Activated CD4-positive, alpha-beta memory T cell treated with anti-CD3 and anti-CD28 coated beads, Interleukin-2, amount 10 ng/mL, durations not matched to agents 7 days and 5 days (primary cell): ENCODE data around the gene ITIH6. TPM values are rescaled to one million over a fixed set of nuclear protein-coding genes. Genes with fewer than 3 reads are reported as not detected.
"Not testable (repeated sequence)": the region's sequence is repeated elsewhere in the genome, so short reads cannot be mapped to it uniquely, and the experiment has no call there.

ENCODE experiments used
- CTCF ChIA-PET: fragments of 350-600 bp; sonication (Branson Sonifier 250); formaldehyde crosslinking; loops from one replicate; lab custom pipeline; 2021; ENCODE audit warnings: antibody characterized with exemption, inconsistent platforms; lab: Charles Lee
- POLR2A ChIA-PET: fragments of 350-600 bp; sonication (Branson Sonifier 250); formaldehyde crosslinking; loops from one replicate; lab custom pipeline; 2021; ENCODE audit warnings: antibody characterized with exemption; lab: Charles Lee
- DNase-seq: peaks from one replicate; pipeline ENCODE4 v3.0.0-alpha.2; 2020
- H3K27ac Mint-ChIP-seq: one replicate; pipeline ENCODE4 v1.8.0; 2021; ENCODE audit warnings: mild to moderate bottlenecking, mixed read lengths
- H3K27me3 Mint-ChIP-seq: one replicate; pipeline ENCODE4 v1.8.0; 2021; ENCODE audit warnings: mixed read lengths
- H3K36me3 Mint-ChIP-seq: one replicate; pipeline ENCODE4 v1.8.0; 2021; ENCODE audit warnings: low read depth, mixed read lengths
- H3K4me1 Mint-ChIP-seq: one replicate; pipeline ENCODE4 v1.8.0; 2021; ENCODE audit warnings: mixed read lengths
- H3K4me3 Mint-ChIP-seq: one replicate; pipeline ENCODE4 v1.8.0; 2021; ENCODE audit warnings: mild to moderate bottlenecking, mixed read lengths
- H3K9me3 Mint-ChIP-seq: one replicate; pipeline ENCODE4 v1.8.0; 2021; ENCODE audit warnings: mixed read lengths
- total RNA-seq, 2 experiments: library from RNA; stranded (reverse); gene quantifications; one replicate each; pipeline ENCODE4 v1.2.3, GENCODE V29; 2021

ITIH6 gene
- total RNA-seq, 2 experiments from 2014 or later = not detected

GRCh38 chrX:54789405-54789804 is 8.7 kb downstream of the ITIH6 start:
- CTCF ChIA-PET, DNase-seq, H3K36me3 Mint-ChIP-seq, H3K4me3 Mint-ChIP-seq, H3K4me1 Mint-ChIP-seq, H3K9me3 Mint-ChIP-seq, H3K27ac Mint-ChIP-seq, POLR2A ChIA-PET, H3K27me3 Mint-ChIP-seq: not testable (repeated sequence)

DNA sequence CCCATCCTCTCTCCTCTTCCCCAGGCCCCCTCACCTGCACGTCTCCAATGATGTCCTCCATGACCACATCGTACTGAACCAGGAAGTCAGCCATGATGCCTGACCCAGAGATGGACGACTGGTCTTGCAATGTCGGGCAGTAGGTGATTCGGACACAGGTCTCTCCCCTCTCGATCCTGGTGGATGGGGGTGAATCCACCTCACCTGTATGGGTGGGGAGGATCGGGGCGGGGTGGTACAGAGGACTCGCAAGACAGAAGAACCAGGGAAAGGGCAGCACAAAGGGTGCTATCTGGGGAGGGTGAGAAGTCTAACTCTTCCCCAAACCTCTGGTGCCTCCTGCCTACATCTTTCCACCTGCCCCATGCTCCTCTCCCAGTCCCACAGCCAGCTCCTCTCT is 9.6 kb downstream of the ITIH6 start:
- Mint-ChIP-seq H3K36me3 (no peaks in the 10 kb centered on the region), H3K27ac (no peak overlapping the region), H3K27me3 (peaks cover 2% of the 10 kb centered on the region), H3K9me3 (no peaks in the 10 kb centered on the region), H3K4me1 (no peaks in the 10 kb centered on the region), H3K4me3 (no peak overlapping the region)
- POLR2A ChIA-PET = no interaction called here
- CTCF ChIA-PET = no interaction called here
- DNase-seq = no peak

- Mint-ChIP-seq H3K4me1 (no peaks in the 10 kb centered on the region), H3K9me3 (no peaks in the 10 kb centered on the region), H3K4me3 (no peak overlapping the region), H3K27me3 (peaks cover 2% of the 10 kb centered on the region), H3K36me3 (no peaks in the 10 kb centered on the region), H3K27ac (no peak overlapping the region)
- ChIA-PET CTCF (interaction anchor here (0.7 kb wide), 1 partner anchor 147 kb away, joined by 5 read pairs; no protein-coding TSS in a partner anchor), POLR2A (no interaction called here)
- peak; percentile 38 for DNase-seq
Measured at GRCh38 chrX:54786967-54787366, 11.1 kb downstream of the ITIH6 start.

- no peaks in the 10 kb centered on the region for H3K27me3 Mint-ChIP-seq
- H3K36me3 Mint-ChIP-seq = no peaks in the 10 kb centered on the region
- H3K4me1 Mint-ChIP-seq = no peaks in the 10 kb centered on the region
- peak; percentile 19 for DNase-seq
- no peak overlapping the region for H3K27ac Mint-ChIP-seq
- no peaks in the 10 kb centered on the region for H3K9me3 Mint-ChIP-seq
- CTCF ChIA-PET = no interaction called here
- POLR2A ChIA-PET = no interaction called here
- H3K4me3 Mint-ChIP-seq = no peak overlapping the region
Measured at GRCh38 chrX:54785901-54786300, 12.2 kb downstream of the ITIH6 start.

- no peak for DNase-seq
- Mint-ChIP-seq H3K27ac (no peak overlapping the region), H3K4me1 (peaks cover 9% of the 10 kb centered on the region), H3K9me3 (no peaks in the 10 kb centered on the region), H3K36me3 (no peaks in the 10 kb centered on the region), H3K4me3 (no peak overlapping the region), H3K27me3 (no peaks in the 10 kb centered on the region)
- CTCF ChIA-PET = no interaction called here
- POLR2A ChIA-PET = interaction anchor here (0.8 kb wide), 1 partner anchor 138 kb away, joined by 3 read pairs; no protein-coding TSS in a partner anchor
Measured at GRCh38 chrX:54776987-54777672, 20.9 kb downstream of the ITIH6 start.

- Mint-ChIP-seq H3K27me3 (no peaks in the 10 kb centered on the region), H3K27ac (no peak overlapping the region), H3K36me3 (no peaks in the 10 kb centered on the region), H3K4me1 (peaks cover 9% of the 10 kb centered on the region), H3K9me3 (no peaks in the 10 kb centered on the region), H3K4me3 (no peak overlapping the region)
- ChIA-PET POLR2A (no interaction called here), CTCF (no interaction called here)
- DNase-seq = no peak
Measured at GRCh38 chrX:54776061-54776460, 22.0 kb downstream of the ITIH6 start.

- H3K27me3 Mint-ChIP-seq, H3K36me3 Mint-ChIP-seq, H3K9me3 Mint-ChIP-seq, H3K4me3 Mint-ChIP-seq, POLR2A ChIA-PET, H3K27ac Mint-ChIP-seq, H3K4me1 Mint-ChIP-seq, DNase-seq, CTCF ChIA-PET: not testable (repeated sequence)
Measured at GRCh38 chrX:54774391-54775094, 23.5 kb downstream of the ITIH6 start.

- Mint-ChIP-seq H3K36me3 (no peaks in the 10 kb centered on the region), H3K27me3 (peaks cover under 1% of the 10 kb centered on the region), H3K9me3 (no peaks in the 10 kb centered on the region), H3K4me3 (no peak overlapping the region), H3K4me1 (no peaks in the 10 kb centered on the region), H3K27ac (no peak overlapping the region)
- ChIA-PET CTCF (no interaction called here), POLR2A (no interaction called here)
- no peak for DNase-seq
Measured at GRCh38 chrX:54758114-54759055, 39.7 kb downstream of the ITIH6 start.

DNA sequence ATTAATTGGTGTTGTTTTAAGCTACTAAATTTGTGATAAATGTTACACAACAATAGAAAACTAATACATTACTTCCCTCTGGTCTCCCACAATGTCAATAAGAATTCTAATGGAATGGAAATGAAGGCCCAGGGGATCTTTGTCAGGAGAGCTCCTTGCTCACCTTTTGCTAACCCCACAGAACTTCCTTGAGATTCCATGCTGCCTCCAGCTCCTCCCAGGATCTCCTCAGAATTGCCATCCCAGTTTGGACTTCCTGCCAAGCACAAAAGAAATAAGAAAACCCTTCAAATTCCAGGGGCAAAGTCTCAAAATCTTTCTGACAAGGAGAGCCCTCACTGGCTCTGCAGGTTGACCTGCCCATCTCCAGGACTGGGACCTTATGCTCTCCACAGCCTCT is 43.2 kb downstream of the ITIH6 start:
- no peak overlapping the region for H3K4me3 Mint-ChIP-seq
- CTCF ChIA-PET = no interaction called here
- H3K27me3 Mint-ChIP-seq = peaks cover 2% of the 10 kb centered on the region
- no peaks in the 10 kb centered on the region for H3K4me1 Mint-ChIP-seq
- POLR2A ChIA-PET = no interaction called here
- no peak overlapping the region for H3K27ac Mint-ChIP-seq
- H3K36me3 Mint-ChIP-seq = no peaks in the 10 kb centered on the region
- no peak for DNase-seq
- no peaks in the 10 kb centered on the region for H3K9me3 Mint-ChIP-seq

DNA sequence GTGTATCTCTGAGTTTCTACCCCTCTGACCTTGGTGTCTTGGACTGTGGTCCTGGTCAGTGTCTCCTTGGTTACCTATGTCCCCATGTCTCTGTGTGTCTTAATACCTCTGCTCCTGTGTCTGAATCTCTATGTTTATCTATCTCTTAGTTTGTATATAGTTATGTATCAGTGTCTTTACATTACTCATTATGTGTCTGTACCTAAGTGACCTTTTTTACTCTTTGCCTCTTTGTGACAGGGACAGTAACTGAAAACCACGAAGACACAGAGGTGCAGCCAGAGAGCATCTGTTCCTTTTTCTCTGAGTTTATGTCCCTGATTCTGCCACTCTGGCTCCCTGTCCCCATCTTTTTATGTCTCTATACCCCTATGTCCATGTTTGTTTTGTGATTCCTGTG is 49.4 kb downstream of the ITIH6 start:
- Mint-ChIP-seq H3K9me3 (no peaks in the 10 kb centered on the region), H3K27me3 (peaks cover 4% of the 10 kb centered on the region), H3K4me3 (no peak overlapping the region), H3K4me1 (no peaks in the 10 kb centered on the region), H3K36me3 (no peaks in the 10 kb centered on the region), H3K27ac (no peak overlapping the region)
- no peak for DNase-seq
- ChIA-PET POLR2A (no interaction called here), CTCF (no interaction called here)

GRCh38 chrX:54747733-54748393 is 50.2 kb downstream of the ITIH6 start:
- no peaks in the 10 kb centered on the region for H3K9me3 Mint-ChIP-seq

GRCh38 chrX:54746928-54747327 is 51.1 kb downstream of the ITIH6 start:
- Mint-ChIP-seq H3K27ac (no peak overlapping the region), H3K4me1 (no peaks in the 10 kb centered on the region), H3K36me3 (no peaks in the 10 kb centered on the region), H3K4me3 (no peak overlapping the region), H3K9me3 (no peaks in the 10 kb centered on the region), H3K27me3 (peaks cover 2% of the 10 kb centered on the region)
- no peak for DNase-seq
- ChIA-PET CTCF (no interaction called here), POLR2A (no interaction called here)

More at GRCh38 chrX:54747733-54748393, 50.2 kb downstream of the ITIH6 start:
- no peak overlapping the region for H3K27ac Mint-ChIP-seq
- POLR2A ChIA-PET = no interaction called here
- no peak for DNase-seq
- H3K36me3 Mint-ChIP-seq = no peaks in the 10 kb centered on the region
- H3K4me3 Mint-ChIP-seq = no peak overlapping the region
- H3K4me1 Mint-ChIP-seq = no peaks in the 10 kb centered on the region
- CTCF ChIA-PET = no interaction called here
- H3K27me3 Mint-ChIP-seq = peaks cover 2% of the 10 kb centered on the region

- Mint-ChIP-seq H3K4me1 (no peaks in the 10 kb centered on the region), H3K36me3 (no peaks in the 10 kb centered on the region), H3K27me3 (peaks cover 2% of the 10 kb centered on the region), H3K4me3 (no peak overlapping the region), H3K27ac (no peak overlapping the region), H3K9me3 (no peaks in the 10 kb centered on the region)
- no peak for DNase-seq
- POLR2A ChIA-PET = no interaction called here
- CTCF ChIA-PET = no interaction called here
Measured at GRCh38 chrX:54745676-54746075, 52.4 kb downstream of the ITIH6 start.
